ENCODE data around the gene MTCL1. TPM values are rescaled to one million over a fixed set of nuclear protein-coding genes. Genes with fewer than 3 reads are reported as not detected.
"Not testable (repeated sequence)": the region's sequence is repeated elsewhere in the genome, so short reads cannot be mapped to it uniquely, and the experiment has no call there.

MTCL1 gene
- total RNA-seq, 1 donor from 2014 or later = 24.6 TPM

- no peak for DNase-seq
Observed at GRCh38 chr18:8744038-8744437, 38.7 kb downstream of the MTCL1 start.

- DNase-seq = no peak
Observed at GRCh38 chr18:8744656-8745055, 39.3 kb downstream of the MTCL1 start.

- no peak for DNase-seq
Observed at GRCh38 chr18:8745355-8746014, 40.1 kb downstream of the MTCL1 start.

GRCh38 chr18:8747440-8747937, 42.1 kb downstream of the MTCL1 start:
- DNase-seq = no peak

GRCh38 chr18:8749492-8749891, 44.1 kb downstream of the MTCL1 start:
- no peak for DNase-seq

- DNase-seq = no peak
Observed at GRCh38 chr18:8750954-8751415, 45.6 kb downstream of the MTCL1 start.

GRCh38 chr18:8751692-8752091, 46.3 kb downstream of the MTCL1 start:
- DNase-seq = no peak

- DNase-seq = no peak
Observed at GRCh38 chr18:8752329-8752728, 47.0 kb downstream of the MTCL1 start.

- DNase-seq = no peak
Observed at GRCh38 chr18:8754995-8755960, 49.9 kb downstream of the MTCL1 start.

GRCh38 chr18:8756571-8756970, 51.2 kb downstream of the MTCL1 start:
- no peak for DNase-seq

- DNase-seq = no peak
Observed at GRCh38 chr18:8757396-8757997, 52.1 kb downstream of the MTCL1 start.

GRCh38 chr18:8758466-8758865, 53.1 kb downstream of the MTCL1 start:
- DNase-seq = no peak

GRCh38 chr18:8760984-8761383, 55.6 kb downstream of the MTCL1 start:
- DNase-seq = no peak

- DNase-seq = not testable (repeated sequence)
Observed at GRCh38 chr18:8761535-8761934, 56.2 kb downstream of the MTCL1 start.

- DNase-seq = no peak
Observed at GRCh38 chr18:8762968-8763367, 57.6 kb downstream of the MTCL1 start.

- DNase-seq = no peak
Observed at GRCh38 chr18:8763611-8764010, 58.3 kb downstream of the MTCL1 start.

- no peak for DNase-seq
Observed at GRCh38 chr18:8765783-8766463, 60.6 kb downstream of the MTCL1 start.

GRCh38 chr18:8766559-8767293, 61.4 kb downstream of the MTCL1 start:
- DNase-seq = no peak

GRCh38 chr18:8767340-8767739, 62.0 kb downstream of the MTCL1 start:
- DNase-seq = no peak

- DNase-seq = no peak
Observed at GRCh38 chr18:8769509-8770095, 64.2 kb downstream of the MTCL1 start.

- DNase-seq = no peak
Observed at GRCh38 chr18:8770657-8771056, 65.3 kb downstream of the MTCL1 start.
